Body of pancreas (tissue), 4 donors: ENCODE data around the gene HIGD1C.

ENCODE experiments used
- CTCF ChIP-seq, 7 experiments: fragments of 450-650 bp in 4 of 7; fragments of 200-600 bp in 3 of 7; sonication (generic) in 3 of 7; IDR thresholded peaks; one replicate each; pipeline ENCODE4 v1.5.1; 2016 to 2019; ENCODE audit warnings: antibody characterized with exemption in 7 of 7
- POLR2A ChIP-seq, 3 donors: fragments of 450-650 bp; IDR thresholded peaks; one replicate each; pipeline ENCODE4 v1.6.1; 2016; ENCODE audit warnings: antibody characterized with exemption in 3 of 3, mild to moderate bottlenecking in 2 of 3

- no peak for TF ChIP-seq CTCF (IDR thresholded peaks at IDR 0.05)
- TF ChIP-seq POLR2A (IDR thresholded peaks at IDR 0.05), result no peak
Measured at GRCh38 chr12:50914872-50915484, 37.4 kb upstream of the HIGD1C start.
